ENCODE results near the gene HAPLN3.

Gene HAPLN3

GRCh38 chr15:88911766-88912118 is 16.4 kb upstream of the HAPLN3 start:
- no peak for DNase-seq (ENCODE audit: low spot score)

GRCh38 chr15:88909956-88910831 is 14.8 kb upstream of the HAPLN3 start:
- no peak for DNase-seq (ENCODE audit: low spot score)

GRCh38 chr15:88908697-88909621 is 13.6 kb upstream of the HAPLN3 start:
- DNase-seq (ENCODE audit: low spot score): no peak

GRCh38 chr15:88908123-88908522 is 12.8 kb upstream of the HAPLN3 start:
- no peak for DNase-seq (ENCODE audit: low spot score)

- no peak for DNase-seq (ENCODE audit: low spot score)
Observed at GRCh38 chr15:88907111-88907510, 11.8 kb upstream of the HAPLN3 start.

GRCh38 chr15:88906551-88906950 is 11.2 kb upstream of the HAPLN3 start:
- no peak for DNase-seq (ENCODE audit: low spot score)

- no peak for DNase-seq (ENCODE audit: low spot score)
Observed at GRCh38 chr15:88906130-88906529, 10.8 kb upstream of the HAPLN3 start.

- no peak for DNase-seq (ENCODE audit: low spot score)
Observed at GRCh38 chr15:88905576-88905975, 10.2 kb upstream of the HAPLN3 start.

GRCh38 chr15:88904624-88905327 is 9.4 kb upstream of the HAPLN3 start:
- peak; percentile 98 for DNase-seq (ENCODE audit: low spot score)

GRCh38 chr15:88904257-88904623 is 8.9 kb upstream of the HAPLN3 start:
- no peak for DNase-seq (ENCODE audit: low spot score)

GRCh38 chr15:88902846-88903245 is 7.5 kb upstream of the HAPLN3 start:
- DNase-seq (ENCODE audit: low spot score): no peak

- DNase-seq (ENCODE audit: low spot score): no peak
Observed at GRCh38 chr15:88902221-88902835, 7.0 kb upstream of the HAPLN3 start.

- DNase-seq (ENCODE audit: low spot score): no peak
Observed at GRCh38 chr15:88901508-88902220, 6.3 kb upstream of the HAPLN3 start.

- DNase-seq (ENCODE audit: low spot score): no peak
Observed at GRCh38 chr15:88900982-88901418, 5.7 kb upstream of the HAPLN3 start.

- DNase-seq (ENCODE audit: low spot score): no peak
Observed at GRCh38 chr15:88900309-88900981, 5.1 kb upstream of the HAPLN3 start.

GRCh38 chr15:88899251-88899650 is 3.9 kb upstream of the HAPLN3 start:
- DNase-seq (ENCODE audit: low spot score): no peak

- no peak for DNase-seq (ENCODE audit: low spot score)
Observed at GRCh38 chr15:88898736-88899135, 3.4 kb upstream of the HAPLN3 start.

GRCh38 chr15:88897456-88898194 is 2.3 kb upstream of the HAPLN3 start:
- DNase-seq (ENCODE audit: low spot score): peak; percentile 83

- DNase-seq (ENCODE audit: low spot score): no peak
Observed at GRCh38 chr15:88897142-88897455, 1.8 kb upstream of the HAPLN3 start.
